Measurements from ENCODE around the gene SREBF1. TPM values are rescaled to one million over a fixed set of nuclear protein-coding genes. Genes with fewer than 3 reads are reported as not detected.

Gene SREBF1
- total and polyA plus RNA-seq, 5 donors from 2014 or later: 4.5 to 141 (median 6.5) TPM

DNA sequence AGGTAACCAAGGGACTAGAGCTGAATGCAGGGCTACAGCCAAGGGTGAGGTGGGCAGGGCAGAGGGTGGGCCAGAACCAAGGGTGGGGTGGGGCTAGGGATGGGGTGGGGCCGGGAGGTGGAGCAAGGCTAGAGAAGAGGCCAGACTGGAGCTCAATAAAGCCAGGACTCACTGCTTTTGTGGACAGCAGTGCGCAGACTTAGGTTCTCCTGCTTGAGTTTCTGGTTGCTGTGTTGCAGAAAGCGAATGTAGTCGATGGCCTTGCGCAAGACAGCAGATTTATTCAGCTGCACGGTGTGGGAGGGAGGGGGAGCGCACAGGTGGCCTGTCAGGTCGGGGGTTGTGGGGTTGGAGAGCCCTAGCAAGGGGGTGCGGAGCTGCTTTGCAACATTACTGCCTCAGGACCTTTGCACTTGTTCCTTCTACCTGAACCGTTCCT is 18.7 kb downstream of the SREBF1 start:
- H3K36me3 ChIP-seq (ENCODE audit: control insufficient read depth, insufficient read depth, low read length): no peaks in the 10 kb centered on the region
- H3K4me1 Mint-ChIP-seq: peaks cover 0 to 49% (median 31%) of the 10 kb centered on the region in 4 donors
- no peak for ATAC-seq (ENCODE audit: low read depth in 2 of 2)
- H3K4me1 ChIP-seq (ENCODE audit: control insufficient read depth, insufficient read depth, low read length, poor library complexity, severe bottlenecking): peaks cover 33% of the 10 kb centered on the region
- H3K9me3 Mint-ChIP-seq: no peaks in the 10 kb centered on the region
- H3K27ac Mint-ChIP-seq: peak overlapping the region in 1 of 3 donors; percentile 52
- H3K27me3 ChIP-seq (ENCODE audit: control insufficient read depth, insufficient read depth, low read length): no peaks in the 10 kb centered on the region
- no peak for DNase-seq
- H3K9me3 ChIP-seq (ENCODE audit: control insufficient read depth in 2 of 2, low read length in 2 of 2): no peaks in the 10 kb centered on the region
- no peak overlapping the region for H3K27ac ChIP-seq (ENCODE audit: insufficient read depth, low read length, poor library complexity, severe bottlenecking)
- peaks cover 5% of the 10 kb centered on the region for H3K36me3 Mint-ChIP-seq
- no peaks in the 10 kb centered on the region for H3K27me3 Mint-ChIP-seq
- H3K4me3 Mint-ChIP-seq: peak overlapping the region in 2 of 4 donors; percentile 20 to 74
- H3K4me3 ChIP-seq (ENCODE audit: low read depth, low read length): no peak overlapping the region

DNA sequence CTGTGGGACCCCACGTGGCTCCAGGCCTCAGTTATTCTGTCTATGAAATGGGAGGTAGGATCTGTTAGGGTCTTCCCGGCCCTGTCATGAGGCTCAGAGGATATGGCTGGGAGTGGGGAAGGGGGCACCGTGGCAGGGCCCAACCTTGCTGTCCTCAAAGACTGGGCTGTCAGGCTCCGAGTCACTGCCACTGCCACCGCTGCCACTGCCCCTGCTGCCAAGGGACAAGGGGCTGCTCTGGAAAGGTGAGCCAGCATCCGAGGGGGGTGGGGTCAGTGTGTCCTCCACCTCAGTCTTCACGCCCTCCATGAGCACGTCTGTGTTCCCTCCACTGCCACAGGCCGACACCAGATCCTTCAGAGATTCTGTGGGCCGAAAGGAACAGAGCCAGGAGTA is 19.2 kb downstream of the SREBF1 start:
- no peaks in the 10 kb centered on the region for H3K36me3 ChIP-seq (ENCODE audit: control insufficient read depth, insufficient read depth, low read length)
- H3K4me1 ChIP-seq (ENCODE audit: control insufficient read depth, insufficient read depth, low read length, poor library complexity, severe bottlenecking): peaks cover 28% of the 10 kb centered on the region
- H3K4me1 Mint-ChIP-seq: peaks cover 0 to 44% (median 26%) of the 10 kb centered on the region in 4 donors
- H3K4me3 ChIP-seq (ENCODE audit: low read depth, low read length): no peak overlapping the region
- H3K27me3 Mint-ChIP-seq: no peaks in the 10 kb centered on the region
- no peak overlapping the region for H3K27ac ChIP-seq (ENCODE audit: insufficient read depth, low read length, poor library complexity, severe bottlenecking)
- H3K9me3 Mint-ChIP-seq: no peaks in the 10 kb centered on the region
- H3K36me3 Mint-ChIP-seq: peaks cover 5% of the 10 kb centered on the region
- H3K9me3 ChIP-seq (ENCODE audit: control insufficient read depth in 2 of 2, low read length in 2 of 2): no peaks in the 10 kb centered on the region
- no peak for DNase-seq
- no peak for ATAC-seq (ENCODE audit: low read depth in 2 of 2)
- peak overlapping the region in 1 of 4 donors; percentile 74 for H3K4me3 Mint-ChIP-seq
- no peaks in the 10 kb centered on the region for H3K27me3 ChIP-seq (ENCODE audit: control insufficient read depth, insufficient read depth, low read length)
- H3K27ac Mint-ChIP-seq: no peak overlapping the region

DNA sequence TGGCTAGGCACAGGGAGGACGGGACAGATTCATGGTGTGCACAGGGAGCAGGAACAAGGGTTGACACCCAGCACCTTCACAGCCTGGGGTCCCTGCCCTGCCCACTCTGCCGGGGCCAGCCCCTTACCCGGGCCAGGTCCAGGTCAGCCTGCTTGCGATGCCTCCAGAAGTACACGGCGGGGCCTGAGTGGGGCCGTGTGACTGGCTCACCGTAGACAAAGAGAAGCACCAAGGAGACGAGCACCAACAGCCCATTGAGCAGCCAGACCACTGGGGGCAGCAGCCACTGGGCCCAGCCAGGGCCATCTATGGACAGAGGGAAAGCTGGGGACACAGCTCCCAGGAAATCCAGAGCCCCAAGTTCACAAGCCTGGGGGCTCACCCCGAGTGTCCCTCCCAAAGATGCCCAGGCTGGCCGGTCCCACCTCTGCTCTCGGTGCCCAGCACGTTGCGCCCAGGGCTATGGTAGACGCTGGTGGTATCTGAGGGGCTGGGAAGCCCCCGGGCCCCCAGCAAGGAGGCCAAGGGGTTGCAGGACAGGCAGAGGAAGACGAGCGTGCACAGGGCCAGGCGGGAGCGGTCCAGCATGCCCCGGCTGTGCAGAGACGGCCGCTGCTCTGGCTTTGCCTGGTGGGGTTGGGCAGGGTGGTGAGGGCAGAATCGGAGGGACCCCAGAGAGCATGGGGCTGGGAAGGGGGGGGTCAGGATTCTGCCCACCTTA is 19.8 kb downstream of the SREBF1 start:
- no peak for DNase-seq
- Mint-ChIP-seq H3K9me3 (no peaks in the 10 kb centered on the region), H3K4me3 (no peak overlapping the region), H3K27ac (no peak overlapping the region), H3K36me3 (peaks cover 5% of the 10 kb centered on the region), H3K4me1 (peaks cover 0 to 41% (median 22%) of the 10 kb centered on the region in 4 donors), H3K27me3 (no peaks in the 10 kb centered on the region)
- no peaks in the 10 kb centered on the region for H3K27me3 ChIP-seq (ENCODE audit: control insufficient read depth, insufficient read depth, low read length)
- H3K4me3 ChIP-seq (ENCODE audit: low read depth, low read length): no peak overlapping the region
- ATAC-seq (ENCODE audit: low read depth in 2 of 2): no peak
- no peak overlapping the region for H3K27ac ChIP-seq (ENCODE audit: insufficient read depth, low read length, poor library complexity, severe bottlenecking)
- peaks cover 27% of the 10 kb centered on the region for H3K4me1 ChIP-seq (ENCODE audit: control insufficient read depth, insufficient read depth, low read length, poor library complexity, severe bottlenecking)
- no peaks in the 10 kb centered on the region for H3K9me3 ChIP-seq (ENCODE audit: control insufficient read depth in 2 of 2, low read length in 2 of 2)
- no peaks in the 10 kb centered on the region for H3K36me3 ChIP-seq (ENCODE audit: control insufficient read depth, insufficient read depth, low read length)

DNA sequence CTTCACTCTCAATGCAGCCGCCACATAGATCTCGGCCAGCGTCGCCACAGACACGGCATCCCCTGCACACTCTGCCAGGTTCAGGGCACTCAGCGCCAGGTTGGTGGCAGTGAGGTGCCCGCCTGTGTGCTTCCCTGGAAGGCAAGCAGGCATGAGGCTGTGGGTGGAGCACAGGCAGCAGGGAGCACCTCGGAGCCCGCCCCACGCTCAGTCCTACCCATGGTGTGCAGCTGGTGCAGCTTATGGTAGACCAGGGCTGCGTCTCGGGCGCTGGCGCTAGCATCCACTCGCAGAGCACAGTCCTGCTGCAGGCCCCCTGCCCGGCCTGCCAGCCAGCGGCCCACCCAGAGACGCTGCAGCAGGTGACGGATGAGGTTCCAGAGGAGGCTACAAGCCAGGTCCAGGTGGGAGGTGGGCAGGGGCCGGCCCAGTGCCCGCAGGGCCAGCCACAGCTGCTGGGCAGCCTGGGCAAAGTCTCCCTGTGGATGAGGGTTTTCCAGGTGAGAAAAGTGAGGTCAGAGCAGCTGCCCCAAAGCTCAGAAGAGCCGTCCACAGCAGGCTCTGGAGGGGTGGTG is 20.5 kb downstream of the SREBF1 start:
- Histone ChIP-seq H3K27ac (ENCODE audit: insufficient read depth, low read length, poor library complexity, severe bottlenecking) (no peak overlapping the region), H3K27me3 (ENCODE audit: control insufficient read depth, insufficient read depth, low read length) (no peaks in the 10 kb centered on the region), H3K4me1 (ENCODE audit: control insufficient read depth, insufficient read depth, low read length, poor library complexity, severe bottlenecking) (peaks cover 25% of the 10 kb centered on the region), H3K9me3 (ENCODE audit: control insufficient read depth in 2 of 2, low read length in 2 of 2) (no peaks in the 10 kb centered on the region), H3K36me3 (ENCODE audit: control insufficient read depth, insufficient read depth, low read length) (no peaks in the 10 kb centered on the region), H3K4me3 (ENCODE audit: low read depth, low read length) (no peak overlapping the region)
- DNase-seq: no peak
- ATAC-seq (ENCODE audit: low read depth in 2 of 2): no peak
- Mint-ChIP-seq H3K36me3 (peaks cover 5% of the 10 kb centered on the region), H3K4me1 (peaks cover 0 to 39% (median 19%) of the 10 kb centered on the region in 4 donors), H3K4me3 (no peak overlapping the region), H3K27ac (no peak overlapping the region), H3K9me3 (no peaks in the 10 kb centered on the region), H3K27me3 (no peaks in the 10 kb centered on the region)

DNA sequence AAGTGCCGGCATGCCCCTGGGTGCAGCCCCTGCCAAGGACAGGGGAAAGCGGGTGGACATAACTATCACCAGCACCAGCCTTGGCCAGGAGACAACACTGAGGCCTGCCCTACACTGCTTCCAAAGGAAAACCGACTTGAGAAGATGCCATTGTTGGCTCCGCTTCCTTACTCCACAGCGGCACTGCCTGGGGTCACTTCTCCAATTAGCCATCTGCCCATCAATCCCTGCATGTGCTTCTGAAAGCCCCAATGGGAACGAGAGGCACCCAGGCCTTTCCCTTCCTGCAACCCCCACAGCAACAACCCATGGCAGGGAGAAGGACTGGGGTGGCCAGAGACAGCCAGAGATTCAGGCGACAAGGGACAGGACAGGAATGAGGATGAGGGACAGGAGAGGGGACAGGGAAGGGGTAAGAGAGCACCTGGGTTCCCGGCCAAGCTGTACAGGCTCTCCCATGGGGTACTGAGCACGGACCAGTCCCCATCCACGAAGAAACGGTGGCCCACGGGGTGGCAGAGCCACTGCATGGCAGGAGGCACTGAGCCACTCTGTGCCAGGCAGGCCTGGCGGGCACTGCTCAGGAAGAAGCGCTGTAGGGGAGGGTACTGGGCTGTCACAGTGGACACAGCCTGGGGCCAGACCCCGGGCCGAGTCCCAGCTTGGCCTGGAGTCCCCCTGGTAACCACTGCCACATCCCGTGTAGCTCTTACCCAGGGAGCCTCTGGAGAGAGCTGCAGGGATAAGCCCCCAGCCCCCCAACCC is 21.2 kb downstream of the SREBF1 start:
- H3K4me3 Mint-ChIP-seq: no peak overlapping the region
- no peak overlapping the region for H3K27ac Mint-ChIP-seq
- no peaks in the 10 kb centered on the region for H3K9me3 Mint-ChIP-seq
- H3K9me3 ChIP-seq (ENCODE audit: control insufficient read depth in 2 of 2, low read length in 2 of 2): no peaks in the 10 kb centered on the region
- peaks cover 24% of the 10 kb centered on the region for H3K4me1 ChIP-seq (ENCODE audit: control insufficient read depth, insufficient read depth, low read length, poor library complexity, severe bottlenecking)
- no peak overlapping the region for H3K4me3 ChIP-seq (ENCODE audit: low read depth, low read length)
- H3K27ac ChIP-seq (ENCODE audit: insufficient read depth, low read length, poor library complexity, severe bottlenecking): no peak overlapping the region
- ATAC-seq (ENCODE audit: low read depth in 2 of 2) (no peak), DNase-seq (no peak)
- H3K27me3 ChIP-seq (ENCODE audit: control insufficient read depth, insufficient read depth, low read length): no peaks in the 10 kb centered on the region
- H3K36me3 ChIP-seq (ENCODE audit: control insufficient read depth, insufficient read depth, low read length): no peaks in the 10 kb centered on the region
- H3K27me3 Mint-ChIP-seq: no peaks in the 10 kb centered on the region
- peaks cover 5% of the 10 kb centered on the region for H3K36me3 Mint-ChIP-seq
- H3K4me1 Mint-ChIP-seq: peaks cover 0 to 32% (median 14%) of the 10 kb centered on the region in 4 donors

DNA sequence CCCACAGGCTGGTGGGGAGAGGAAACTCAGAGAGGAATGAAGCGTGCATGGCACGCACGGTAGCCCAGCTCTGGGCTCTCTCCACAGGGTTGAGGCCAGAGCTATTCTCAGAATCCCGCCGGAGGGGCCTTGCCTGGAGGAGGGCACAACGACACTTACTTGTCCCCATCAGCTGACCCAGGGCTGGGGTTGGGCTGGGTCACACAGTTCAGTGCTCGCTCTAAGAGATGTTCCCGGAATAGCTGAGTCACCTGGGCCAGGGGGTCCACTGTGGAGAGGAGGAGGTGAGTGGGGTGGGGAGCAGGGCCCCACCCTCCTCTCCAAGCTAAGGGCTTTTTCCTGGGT is 21.8 kb downstream of the SREBF1 start:
- H3K27me3 Mint-ChIP-seq: no peaks in the 10 kb centered on the region
- no peak overlapping the region for H3K4me3 ChIP-seq (ENCODE audit: low read depth, low read length)
- no peak overlapping the region for H3K27ac ChIP-seq (ENCODE audit: insufficient read depth, low read length, poor library complexity, severe bottlenecking)
- H3K4me1 Mint-ChIP-seq: peaks cover 0 to 26% (median 10%) of the 10 kb centered on the region in 4 donors
- H3K36me3 Mint-ChIP-seq: peaks cover 5% of the 10 kb centered on the region
- ATAC-seq (ENCODE audit: low read depth in 2 of 2): no peak
- H3K36me3 ChIP-seq (ENCODE audit: control insufficient read depth, insufficient read depth, low read length): no peaks in the 10 kb centered on the region
- H3K27me3 ChIP-seq (ENCODE audit: control insufficient read depth, insufficient read depth, low read length): no peaks in the 10 kb centered on the region
- peaks cover 18% of the 10 kb centered on the region for H3K4me1 ChIP-seq (ENCODE audit: control insufficient read depth, insufficient read depth, low read length, poor library complexity, severe bottlenecking)
- H3K9me3 Mint-ChIP-seq: no peaks in the 10 kb centered on the region
- no peak for DNase-seq
- H3K9me3 ChIP-seq (ENCODE audit: control insufficient read depth in 2 of 2, low read length in 2 of 2): no peaks in the 10 kb centered on the region
- H3K4me3 Mint-ChIP-seq: no peak overlapping the region
- peak overlapping the region in 1 of 3 donors; percentile 84 for H3K27ac Mint-ChIP-seq

DNA sequence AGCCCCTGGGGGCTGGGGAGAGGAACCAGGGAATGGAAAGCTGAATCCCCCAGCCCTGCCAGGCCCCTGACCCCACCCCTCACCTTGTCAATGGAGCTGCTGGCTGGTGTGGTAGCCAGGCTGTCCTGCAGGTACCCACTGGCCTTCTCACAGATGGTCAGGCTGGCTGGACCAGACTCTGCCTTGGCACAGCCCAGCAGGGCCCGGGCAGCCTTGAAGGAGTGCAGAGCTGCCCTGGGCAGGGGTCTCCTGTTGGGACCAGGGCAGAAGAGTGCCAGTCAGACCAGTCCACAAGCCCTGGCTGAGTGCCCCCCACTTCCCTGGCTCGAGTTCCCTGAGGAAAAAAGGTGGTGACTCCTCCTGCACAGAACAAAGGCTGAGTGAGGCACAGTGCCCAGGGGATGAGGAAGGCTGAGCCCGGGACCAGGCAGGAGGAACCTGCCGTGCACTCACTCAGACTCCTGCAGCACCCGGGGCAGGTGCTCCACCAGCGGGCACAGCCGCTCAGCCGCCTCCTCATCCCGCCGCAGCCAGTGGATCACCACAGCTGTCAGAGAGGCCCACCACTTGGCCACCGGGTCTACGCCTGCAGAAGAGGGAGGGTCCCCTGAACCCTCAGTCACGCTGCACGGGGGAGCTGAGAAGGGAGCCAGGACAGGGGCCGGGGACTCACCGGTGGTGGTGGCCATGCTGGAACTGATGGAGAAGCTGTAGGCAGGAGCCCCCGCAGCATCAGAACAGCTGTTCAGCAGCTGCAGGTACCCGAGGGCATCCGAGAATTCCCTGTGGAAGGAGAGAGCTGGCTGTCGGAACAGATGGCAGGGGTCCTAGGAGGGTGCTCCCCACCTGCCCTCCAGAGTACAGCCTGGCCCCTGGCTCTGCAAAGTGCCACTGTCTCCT is 22.4 kb downstream of the SREBF1 start:
- ATAC-seq (ENCODE audit: low read depth in 2 of 2) (no peak), DNase-seq (no peak)
- H3K27ac Mint-ChIP-seq: peak overlapping the region in 1 of 3 donors; percentile 84
- peaks cover 12% of the 10 kb centered on the region for H3K4me1 ChIP-seq (ENCODE audit: control insufficient read depth, insufficient read depth, low read length, poor library complexity, severe bottlenecking)
- no peaks in the 10 kb centered on the region for H3K36me3 ChIP-seq (ENCODE audit: control insufficient read depth, insufficient read depth, low read length)
- H3K27me3 ChIP-seq (ENCODE audit: control insufficient read depth, insufficient read depth, low read length): no peaks in the 10 kb centered on the region
- H3K9me3 Mint-ChIP-seq: no peaks in the 10 kb centered on the region
- peaks cover 5% of the 10 kb centered on the region for H3K36me3 Mint-ChIP-seq
- H3K4me3 Mint-ChIP-seq: no peak overlapping the region
- no peak overlapping the region for H3K4me3 ChIP-seq (ENCODE audit: low read depth, low read length)
- no peak overlapping the region for H3K27ac ChIP-seq (ENCODE audit: insufficient read depth, low read length, poor library complexity, severe bottlenecking)
- peaks cover 0 to 20% (median 5%) of the 10 kb centered on the region in 4 donors for H3K4me1 Mint-ChIP-seq
- no peaks in the 10 kb centered on the region for H3K27me3 Mint-ChIP-seq
- no peaks in the 10 kb centered on the region for H3K9me3 ChIP-seq (ENCODE audit: control insufficient read depth in 2 of 2, low read length in 2 of 2)
